Dedifferentiated amniotic fluid mesenchymal stem cell (primary cell): Measurements from ENCODE around the gene CALD1.

Experiments
- DNase-seq: peaks from one replicate; pipeline ENCODE4 v3.0.0-alpha.2; 2016; ENCODE audit errors: extremely low spot score

Gene CALD1

DNA sequence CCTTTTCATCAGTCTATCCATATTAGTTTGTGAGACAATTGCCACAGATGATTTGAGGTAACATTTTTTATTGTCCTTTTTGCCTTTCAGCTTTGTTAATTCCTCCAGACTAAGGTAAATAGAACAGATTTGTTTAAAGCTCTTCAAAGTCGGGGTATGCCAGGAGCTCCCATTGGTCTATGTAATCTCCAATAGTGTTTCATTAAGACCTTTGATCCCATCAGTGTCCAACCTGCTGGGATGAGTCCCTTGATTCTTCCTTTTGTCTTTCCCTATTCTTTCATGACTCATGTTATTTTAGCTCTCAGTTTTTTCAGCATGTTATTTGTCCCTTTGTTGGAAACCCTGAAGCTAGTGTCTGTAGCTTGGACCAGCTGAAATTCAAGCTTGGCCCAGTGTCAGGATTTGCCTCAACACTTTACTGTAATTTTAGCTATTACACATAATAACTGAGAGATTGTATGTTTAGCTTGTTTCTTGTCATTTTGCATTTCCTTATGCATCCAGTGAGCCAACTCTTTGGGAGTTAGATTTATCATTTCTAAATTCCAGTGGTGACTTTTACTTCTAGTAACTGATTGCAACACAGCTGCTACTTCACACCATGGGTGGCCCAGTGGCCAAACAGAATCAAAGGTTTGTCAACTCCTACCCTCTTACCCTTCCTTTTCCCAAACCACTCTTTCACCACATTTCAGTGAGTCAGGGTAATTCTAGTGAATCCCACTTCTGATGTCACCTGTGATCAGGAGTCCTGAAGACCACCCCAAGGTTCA lies 222.1 kb downstream of the CALD1 start:
- DNase-seq, result no peak

DNA sequence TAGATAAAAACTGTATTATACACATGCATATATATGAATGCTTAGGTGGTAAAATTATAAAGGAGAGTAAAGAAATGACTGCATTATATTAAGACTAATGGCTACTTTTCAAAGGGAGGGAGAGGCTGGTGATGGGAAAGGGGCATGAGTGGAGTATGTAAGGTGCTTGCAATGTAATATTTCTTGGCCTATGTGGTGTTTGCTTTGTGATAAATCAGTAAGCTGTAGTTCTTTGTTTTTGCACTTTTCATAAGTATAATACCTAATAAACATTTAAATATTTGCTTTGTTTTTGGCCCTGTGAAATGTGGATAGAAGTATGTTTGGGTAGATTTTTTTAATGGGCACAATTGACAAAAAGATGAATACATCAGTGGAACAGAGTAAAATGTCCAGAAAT lies 232.8 kb downstream of the CALD1 start:
- DNase-seq, result no peak
